K562 (cell line): ENCODE data around the gene ZMIZ1. TPM values are rescaled to one million over a fixed set of nuclear protein-coding genes. Genes with fewer than 3 reads are reported as not detected.

Experiments
- ATAC-seq: fragments of 200-7000 bp; cut with Tn5 transposase; 3 replicates; pipeline ENCODE4 v1.9.1; 2020; ENCODE audit warnings: moderate library complexity
- BruUV-seq: library from RNA; stranded (reverse); fragments of 400-500 nt; replicated peaks from 2 replicates; lab custom pipeline; 2021; lab: Mats Ljungman, UMichigan
- CTCF ChIA-PET: fragments of 300-600 bp; formaldehyde crosslinking; extraction: SDS; loops from one replicate; lab custom pipeline; 2021; ENCODE audit warnings: low intra/inter-chr PET ratio; lab: Yijun Ruan, JAX
- POLR2A ChIA-PET: fragments of 300-600, 350-650 bp; sonication (Branson Sonifier 250); formaldehyde crosslinking; extraction: SDS; loops from one replicate; lab custom pipeline; 2021; ENCODE audit warnings: antibody characterized with exemption, inconsistent platforms; lab: Yijun Ruan, JAX
- DNase-seq, 4 experiments: peaks; one replicate each; pipeline versions ENCODE4 v3.0.0 to v3.0.0-alpha.2; 2011 to 2018; ENCODE audit warnings: low spot score in 3 of 4, mixed read lengths in 3 of 4; ENCODE audit errors: extremely low read depth in 1 of 4
- FAIRE-seq: peaks from 2 replicates; lab custom pipeline; 2011; peaks lifted over from hg19 to GRCh38; lab: Jason Lieb, UNC
- H2AFZ ChIP-seq: 2 replicates; pipeline ENCODE4 v1.6.0; 2011; ENCODE audit warnings: low read depth, low read length, control low read depth, inconsistent platforms
- H3K27ac ChIP-seq: fragments of 200-600 bp; 3 replicates; pipeline ENCODE4 v1.8.0; 2011; ENCODE audit warnings: low read depth, mild to moderate bottlenecking, control low read depth, inconsistent platforms, low read length, moderate library complexity, mixed read lengths; ENCODE audit errors: extremely low read depth
- H3K27me3 ChIP-seq, 2 experiments: fragments of 300-600 bp in 1 of 2; 2 replicates in 1 of 2; 3 replicates in 1 of 2; pipeline versions ENCODE4 v1.6.0 to v1.8.0; 2011; ENCODE audit warnings: inconsistent platforms in 2 of 2, low read length in 2 of 2, mild to moderate bottlenecking in 1 of 2, mixed read lengths in 1 of 2, moderate library complexity in 1 of 2; ENCODE audit not compliant: control insufficient read depth in 2 of 2, insufficient read depth in 2 of 2
- H3K36me3 ChIP-seq: fragments of 300-600 bp; 3 replicates; pipeline ENCODE4 v1.8.0; 2011; ENCODE audit warnings: mild to moderate bottlenecking, low read length, inconsistent platforms; ENCODE audit not compliant: control insufficient read depth, insufficient read depth
- H3K4me1 ChIP-seq, 2 experiments: fragments of 200-600 bp in 1 of 2; replicated peaks in 1 of 2; 2 replicates in 1 of 2; 3 replicates in 1 of 2; pipeline versions ENCODE4 v1.5.1 to v1.8.0; 2011; ENCODE audit warnings: inconsistent platforms in 2 of 2, low read length in 2 of 2, mild to moderate bottlenecking in 1 of 2, mixed read lengths in 1 of 2, moderate library complexity in 1 of 2; ENCODE audit not compliant: control insufficient read depth in 2 of 2, insufficient read depth in 2 of 2
- H3K4me2 ChIP-seq: 2 replicates; pipeline ENCODE4 v1.6.1; 2011; ENCODE audit warnings: low read length, control low read depth, inconsistent platforms, mixed read lengths; ENCODE audit not compliant: insufficient read depth
- H3K4me3 ChIP-seq: fragments of 200-600 bp; sonication (generic), shearing (Covaris generic); 2 replicates; pipeline ENCODE4 v1.5.1; 2016; ENCODE audit warnings: control low read depth, inconsistent platforms
- H3K79me2 ChIP-seq: fragments of 200-600 bp; 3 replicates; pipeline ENCODE4 v1.8.0; 2011; ENCODE audit warnings: low read length, inconsistent platforms; ENCODE audit not compliant: control insufficient read depth, insufficient read depth
- H3K9ac ChIP-seq, 2 experiments: 2 replicates each; pipeline versions ENCODE4 v1.6.0 to v1.6.1; 2011; ENCODE audit warnings: low read depth in 2 of 2, low read length in 2 of 2, control low read depth in 1 of 2, inconsistent platforms in 1 of 2, mild to moderate bottlenecking in 1 of 2, mixed read lengths in 1 of 2; ENCODE audit not compliant: insufficient read depth in 1 of 2
- H3K9me1 ChIP-seq: one replicate; pipeline ENCODE4 v1.6.0; 2011; ENCODE audit warnings: inconsistent platforms, mild to moderate bottlenecking, low read length, moderate library complexity; ENCODE audit not compliant: control insufficient read depth, insufficient read depth
- H3K9me3 ChIP-seq: replicated peaks from 2 replicates; pipeline ENCODE4 v1.5.1; 2011; ENCODE audit warnings: low read depth, low read length, inconsistent platforms; ENCODE audit not compliant: control insufficient read depth, insufficient read depth
- H4K20me1 ChIP-seq: replicated peaks from 2 replicates; pipeline ENCODE4 v1.6.1; 2011; ENCODE audit warnings: low read length, inconsistent platforms, mixed read lengths; ENCODE audit not compliant: control insufficient read depth, insufficient read depth
- GATA2 ChIP-seq: sonication (generic); formaldehyde crosslinking; IDR thresholded peaks from 2 replicates; pipeline ENCODE4 v1.4.0; 2020; ENCODE audit warnings: mild to moderate bottlenecking, missing genetic modification reagents
- IFI16 ChIP-seq: fragments of 250-450 bp; sonication (Bioruptor Pico); IDR thresholded peaks from 2 replicates; pipeline ENCODE4 v2.1.2; 2022; ENCODE audit warnings: mild to moderate bottlenecking, inconsistent platforms
- MAZ ChIP-seq, 2 experiments: fragments of 450-650 bp in 1 of 2; sonication (generic) in 1 of 2; formaldehyde crosslinking; IDR thresholded peaks in 1 of 2; conservative IDR thresholded peaks in 1 of 2; 2 replicates each; pipeline versions ENCODE4 v1.4.0 to v1.5.0; 2020; ENCODE audit warnings: mild to moderate bottlenecking in 1 of 2, missing genetic modification reagents in 1 of 2
- MECOM ChIP-seq: fragments of 250-450 bp; sonication (Bioruptor Pico); IDR thresholded peaks from 2 replicates; pipeline ENCODE4 v1.8.0; 2022; ENCODE audit warnings: inconsistent platforms
- NFYB ChIP-seq: IDR thresholded peaks from 2 replicates; pipeline ENCODE4 v1.6.1; 2011; ENCODE audit warnings: mild to moderate bottlenecking, moderate library complexity; ENCODE audit not compliant: insufficient read length; ENCODE audit errors: extremely low read depth
- POLR2B ChIP-seq: fragments of 450-650 bp; IDR thresholded peaks from 2 replicates; pipeline ENCODE4 v1.6.1; 2018; ENCODE audit warnings: low read depth; ENCODE audit not compliant: partially characterized antibody
- PURB ChIP-seq: sonication (generic); formaldehyde crosslinking; IDR thresholded peaks from 2 replicates; pipeline ENCODE4 v1.9.0; 2021; ENCODE audit warnings: low read depth, mild to moderate bottlenecking, missing genetic modification reagents
- RBM14 ChIP-seq: fragments of 200-400 bp; formaldehyde crosslinking; IDR thresholded peaks from 2 replicates; pipeline ENCODE4 v1.6.1; 2018; ENCODE audit warnings: low read depth, mild to moderate bottlenecking, low read length, moderate library complexity, borderline replicate concordance; ENCODE audit not compliant: insufficient read depth
- ZNF695 ChIP-seq: fragments of 450-650 bp; formaldehyde crosslinking; IDR thresholded peaks from 2 replicates; pipeline ENCODE4 v1.4.0; 2020; ENCODE audit warnings: mild to moderate bottlenecking, moderate library complexity
- WGBS: fragments of 100-300 bp; shearing (Covaris generic); methylation state at CpG from one replicate; pipeline ENCODE4 v1.1.6; 2016; ENCODE audit warnings: low coverage, mixed read lengths; ENCODE audit not compliant: insufficient coverage; ENCODE audit errors: missing lambda C conversion rate; 5-methylcytosine and 5-hydroxymethylcytosine counted together
- in situ Hi-C: fragments of 300-500 bp; cut with MboI; formaldehyde crosslinking; loops from 4 replicates; pipeline ENCODE4 v1.15.0; 2018; ENCODE audit warnings: inconsistent platforms, mixed read lengths
- intact Hi-C: fragments of 100-400 bp; cut with micrococcal nuclease; formaldehyde crosslinking; loops from 2 replicates; pipeline ENCODE4 v1.14.2; 2022
- polyA plus RNA-seq, 8 experiments: library from polyadenylated mRNA; depleted of rRNA in 4 of 8; stranded (reverse) in 5 of 8; unstranded in 3 of 8; fragments of >200 nt; fragmentation: Nextera tagmentation in 2 of 8; fragmentation: Illumina TruSeq in 1 of 8; extraction: Ambion mirVana in 2 of 8; extraction: Trizol in 1 of 8; gene quantifications; 2 replicates each; pipeline versions ENCODE4 v1.2.1 to v1.2.3, GENCODE V29; 2011 to 2014; ENCODE audit warnings: inconsistent platforms in 1 of 8, missing spikeins in 1 of 8
- total RNA-seq, 7 experiments: library from RNA; depleted of rRNA in 6 of 7; stranded (reverse); fragments of >200 nt in 6 of 7; fragmentation: Illumina TruSeq in 2 of 7; extraction: Trizol in 2 of 7; gene quantifications; 2 replicates each; pipeline versions ENCODE4 v1.2.1 to v1.2.3, GENCODE V29; 2011 to 2021; ENCODE audit warnings: low replicate concordance in 1 of 7

The ZMIZ1 gene
- total and polyA plus RNA-seq, 9 of the 15 experiments (the other 6 are each of a cell fraction or from before 2014, with no cell fraction given) = 1.0 to 37.3 (median 4.3) TPM

- Histone ChIP-seq H3K4me1 (peaks cover 0 to 27% of the 10 kb centered on the region in 2 experiments; a peak in 1 of 5 replicates), H3K9me1 (no peaks in the 10 kb centered on the region), H4K20me1 (no peaks in the 10 kb centered on the region), H3K27me3 (no peaks in the 10 kb centered on the region), H3K36me3 (peaks cover 75% of the 10 kb centered on the region; the same call in 2 of the 3 replicates), H3K79me2 (no peaks in the 10 kb centered on the region), H3K9ac (no peak overlapping the region), H3K9me3 (no peaks in the 10 kb centered on the region), H3K4me3 (no peak overlapping the region), H2AFZ (no peak overlapping the region), H3K27ac (no peak overlapping the region), H3K4me2 (no peak overlapping the region)
- in situ Hi-C loops = no loop called here
- ATAC-seq (no peak), FAIRE-seq (no peak), DNase-seq (no peak)
- intact Hi-C loops = no loop called here
- no peak for TF ChIP-seq POLR2B
- TF ChIP-seq NFYB = no peak
- TF ChIP-seq IFI16 = no peak
- no peak for TF ChIP-seq MECOM (CRISPR knock-in tag)
- no peak for TF ChIP-seq RBM14
- TF ChIP-seq PURB = no peak
- TF ChIP-seq MAZ (CRISPR knock-in tag; conservative IDR thresholded peaks at IDR 0.05 in 1 of 2, IDR thresholded peaks at IDR 0.05 in 1 of 2) = no peak
- no peak for TF ChIP-seq ZNF695 (CRISPR knock-in tag)
- TF ChIP-seq GATA2 (CRISPR knock-in tag) = no peak
- BruUV-seq = no TSS peak
- POLR2A ChIA-PET = no interaction called here
- WGBS = 87% methylated on average over 8 of the region's 8 CpGs
- CTCF ChIA-PET = no interaction called here
Measured at GRCh38 chr10:79306644-79307220, 238.0 kb downstream of the ZMIZ1 start.
